ENCODE results near the gene KCNC3.

KCNC3 gene

GRCh38 chr19:50334741-50335421 lies 5.7 kb upstream of the KCNC3 start:
- TF ChIP-seq CTCF (IDR thresholded peaks at IDR 0.05; ENCODE audit: low read depth, low read length, missing control alignments): no peak
- H3K4me3 ChIP-seq (replicated peaks; ENCODE audit: low read depth, low read length): no peak overlapping the region
- DNase-seq (ENCODE audit: extremely low read depth, low read depth): no peak

- no peak for DNase-seq (ENCODE audit: extremely low read depth, low read depth)
- no peak for TF ChIP-seq CTCF (IDR thresholded peaks at IDR 0.05; ENCODE audit: low read depth, low read length, missing control alignments)
- H3K4me3 ChIP-seq (replicated peaks; ENCODE audit: low read depth, low read length): peak overlapping the region; percentile 18
Observed at GRCh38 chr19:50333737-50334617, 4.8 kb upstream of the KCNC3 start.

- no peak for DNase-seq (ENCODE audit: extremely low read depth, low read depth)
- H3K4me3 ChIP-seq (replicated peaks; ENCODE audit: low read depth, low read length): peak overlapping the region; percentile 18
Observed at GRCh38 chr19:50333235-50333736, 4.1 kb upstream of the KCNC3 start.

GRCh38 chr19:50332244-50333038 lies 3.3 kb upstream of the KCNC3 start:
- no peak overlapping the region for H3K4me3 ChIP-seq (replicated peaks; ENCODE audit: low read depth, low read length)
- TF ChIP-seq CTCF (IDR thresholded peaks at IDR 0.05; ENCODE audit: low read depth, low read length, missing control alignments): no peak
- DNase-seq (ENCODE audit: extremely low read depth, low read depth): no peak

More at GRCh38 chr19:50333235-50333736, 4.1 kb upstream of the KCNC3 start:
- no peak for TF ChIP-seq CTCF (IDR thresholded peaks at IDR 0.05; ENCODE audit: low read depth, low read length, missing control alignments)

GRCh38 chr19:50331994-50332243 lies 2.7 kb upstream of the KCNC3 start:
- DNase-seq (ENCODE audit: extremely low read depth, low read depth): no peak
- TF ChIP-seq CTCF (IDR thresholded peaks at IDR 0.05; ENCODE audit: low read depth, low read length, missing control alignments): no peak
- no peak overlapping the region for H3K4me3 ChIP-seq (replicated peaks; ENCODE audit: low read depth, low read length)

- no peak overlapping the region for H3K4me3 ChIP-seq (replicated peaks; ENCODE audit: low read depth, low read length)
- no peak for TF ChIP-seq CTCF (IDR thresholded peaks at IDR 0.05; ENCODE audit: low read depth, low read length, missing control alignments)
- DNase-seq (ENCODE audit: extremely low read depth, low read depth): no peak
Observed at GRCh38 chr19:50331221-50331993, 2.2 kb upstream of the KCNC3 start.

All from HFF-Myc (cell line).